Measurements from ENCODE around the gene PLD3. TPM values are rescaled to one million over a fixed set of nuclear protein-coding genes. Genes with fewer than 3 reads are reported as not detected.

The PLD3 gene
- total and polyA plus RNA-seq, 2 donors (not counting 1 experiment from before 2014, with no cell fraction given) = 208 to 230 TPM

GRCh38 chr19:40392894-40393517 lies 44.5 kb downstream of the PLD3 start:
- Histone ChIP-seq H4K20me1 (ENCODE audit: control insufficient read depth, extremely low read depth, insufficient read depth, low read length) (no peaks in the 10 kb centered on the region), H3K27ac (ENCODE audit: insufficient read depth, low read length) (no peak overlapping the region), H3K9ac (ENCODE audit: insufficient read depth, low read length) (no peak overlapping the region), H3K9me3 (ENCODE audit: control insufficient read depth, insufficient read depth, low read depth, low read length) (no peaks in the 10 kb centered on the region), H3K27me3 (ENCODE audit: control insufficient read depth, insufficient read depth, low read length) (no peaks in the 10 kb centered on the region), H3K4me1 (ENCODE audit: control insufficient read depth, extremely low read depth, insufficient read depth, low read length) (no peaks in the 10 kb centered on the region), H2AFZ (ENCODE audit: low read length) (no peak overlapping the region), H3K4me2 (ENCODE audit: extremely low read depth, insufficient read depth, low read length) (no peak overlapping the region), H3K4me3 (replicated peaks in 1 of 4; ENCODE audit: control extremely low read depth in 1 of 4, insufficient read depth in 1 of 4, low read depth in 3 of 4, low read length in 4 of 4) (no peak overlapping the region), H3K79me2 (ENCODE audit: control insufficient read depth, insufficient read depth, low read length) (no peaks in the 10 kb centered on the region), H3K36me3 (ENCODE audit: control insufficient read depth, insufficient read depth, low read length) (no peaks in the 10 kb centered on the region)
- DNase-seq (ENCODE audit: low read depth in 2 of 2) = no peak
- no peak for TF ChIP-seq CTCF (conservative IDR thresholded peaks at IDR 0.05 in 1 of 2, IDR thresholded peaks at IDR 0.05 in 1 of 2; ENCODE audit: low read depth in 1 of 2, low read length in 2 of 2)
- TF ChIP-seq EZH2 (IDR thresholded peaks at IDR 0.05; ENCODE audit: low read length, missing control alignments) = no peak

- no peak overlapping the region for H3K27ac ChIP-seq (ENCODE audit: insufficient read depth, low read length)
- TF ChIP-seq EZH2 (IDR thresholded peaks at IDR 0.05; ENCODE audit: low read length, missing control alignments) = no peak
- no peak for TF ChIP-seq CTCF (conservative IDR thresholded peaks at IDR 0.05 in 1 of 2, IDR thresholded peaks at IDR 0.05 in 1 of 2; ENCODE audit: low read depth in 1 of 2, low read length in 2 of 2)
- H3K27me3 ChIP-seq (ENCODE audit: control insufficient read depth, insufficient read depth, low read length) = no peaks in the 10 kb centered on the region
- no peaks in the 10 kb centered on the region for H3K36me3 ChIP-seq (ENCODE audit: control insufficient read depth, insufficient read depth, low read length)
- no peaks in the 10 kb centered on the region for H3K9me3 ChIP-seq (ENCODE audit: control insufficient read depth, insufficient read depth, low read depth, low read length)
- no peak overlapping the region for H3K9ac ChIP-seq (ENCODE audit: insufficient read depth, low read length)
- no peaks in the 10 kb centered on the region for H3K4me1 ChIP-seq (ENCODE audit: control insufficient read depth, extremely low read depth, insufficient read depth, low read length)
- no peaks in the 10 kb centered on the region for H3K79me2 ChIP-seq (ENCODE audit: control insufficient read depth, insufficient read depth, low read length)
- no peak overlapping the region for H3K4me2 ChIP-seq (ENCODE audit: extremely low read depth, insufficient read depth, low read length)
- H3K4me3 ChIP-seq (replicated peaks in 1 of 4; ENCODE audit: control extremely low read depth in 1 of 4, insufficient read depth in 1 of 4, low read depth in 3 of 4, low read length in 4 of 4) = no peak overlapping the region
- H2AFZ ChIP-seq (ENCODE audit: low read length) = no peak overlapping the region
- DNase-seq (ENCODE audit: low read depth in 2 of 2) = no peak
- H4K20me1 ChIP-seq (ENCODE audit: control insufficient read depth, extremely low read depth, insufficient read depth, low read length) = no peaks in the 10 kb centered on the region
Observed at GRCh38 chr19:40393894-40394815, 45.7 kb downstream of the PLD3 start.

- no peak overlapping the region for H3K4me3 ChIP-seq (replicated peaks in 1 of 4; ENCODE audit: control extremely low read depth in 1 of 4, insufficient read depth in 1 of 4, low read depth in 3 of 4, low read length in 4 of 4)
- H4K20me1 ChIP-seq (ENCODE audit: control insufficient read depth, extremely low read depth, insufficient read depth, low read length) = no peaks in the 10 kb centered on the region
- no peaks in the 10 kb centered on the region for H3K4me1 ChIP-seq (ENCODE audit: control insufficient read depth, extremely low read depth, insufficient read depth, low read length)
- no peak overlapping the region for H2AFZ ChIP-seq (ENCODE audit: low read length)
- no peak overlapping the region for H3K4me2 ChIP-seq (ENCODE audit: extremely low read depth, insufficient read depth, low read length)
- H3K27me3 ChIP-seq (ENCODE audit: control insufficient read depth, insufficient read depth, low read length) = no peaks in the 10 kb centered on the region
- H3K9me3 ChIP-seq (ENCODE audit: control insufficient read depth, insufficient read depth, low read depth, low read length) = no peaks in the 10 kb centered on the region
- no peak overlapping the region for H3K9ac ChIP-seq (ENCODE audit: insufficient read depth, low read length)
- H3K27ac ChIP-seq (ENCODE audit: insufficient read depth, low read length) = no peak overlapping the region
- no peaks in the 10 kb centered on the region for H3K36me3 ChIP-seq (ENCODE audit: control insufficient read depth, insufficient read depth, low read length)
- H3K79me2 ChIP-seq (ENCODE audit: control insufficient read depth, insufficient read depth, low read length) = no peaks in the 10 kb centered on the region
- TF ChIP-seq CTCF (conservative IDR thresholded peaks at IDR 0.05 in 1 of 2, IDR thresholded peaks at IDR 0.05 in 1 of 2; ENCODE audit: low read depth in 1 of 2, low read length in 2 of 2) (no peak), EZH2 (IDR thresholded peaks at IDR 0.05; ENCODE audit: low read length, missing control alignments) (no peak)
- DNase-seq (ENCODE audit: low read depth in 2 of 2) = no peak
Observed at GRCh38 chr19:40394816-40395210, 46.3 kb downstream of the PLD3 start.

Measured in fibroblast of lung (primary cell).